Activated naive CD4-positive, alpha-beta T cell treated with anti-CD3 and anti-CD28 coated beads, Interleukin-2, amount 50 U/mL, for 16 hours (primary cell): Measurements from ENCODE around the gene SLC22A12.

ENCODE experiments used
- DNase-seq: peaks from one replicate; pipeline ENCODE4 v3.0.0-alpha.2; 2020

SLC22A12 gene

DNA sequence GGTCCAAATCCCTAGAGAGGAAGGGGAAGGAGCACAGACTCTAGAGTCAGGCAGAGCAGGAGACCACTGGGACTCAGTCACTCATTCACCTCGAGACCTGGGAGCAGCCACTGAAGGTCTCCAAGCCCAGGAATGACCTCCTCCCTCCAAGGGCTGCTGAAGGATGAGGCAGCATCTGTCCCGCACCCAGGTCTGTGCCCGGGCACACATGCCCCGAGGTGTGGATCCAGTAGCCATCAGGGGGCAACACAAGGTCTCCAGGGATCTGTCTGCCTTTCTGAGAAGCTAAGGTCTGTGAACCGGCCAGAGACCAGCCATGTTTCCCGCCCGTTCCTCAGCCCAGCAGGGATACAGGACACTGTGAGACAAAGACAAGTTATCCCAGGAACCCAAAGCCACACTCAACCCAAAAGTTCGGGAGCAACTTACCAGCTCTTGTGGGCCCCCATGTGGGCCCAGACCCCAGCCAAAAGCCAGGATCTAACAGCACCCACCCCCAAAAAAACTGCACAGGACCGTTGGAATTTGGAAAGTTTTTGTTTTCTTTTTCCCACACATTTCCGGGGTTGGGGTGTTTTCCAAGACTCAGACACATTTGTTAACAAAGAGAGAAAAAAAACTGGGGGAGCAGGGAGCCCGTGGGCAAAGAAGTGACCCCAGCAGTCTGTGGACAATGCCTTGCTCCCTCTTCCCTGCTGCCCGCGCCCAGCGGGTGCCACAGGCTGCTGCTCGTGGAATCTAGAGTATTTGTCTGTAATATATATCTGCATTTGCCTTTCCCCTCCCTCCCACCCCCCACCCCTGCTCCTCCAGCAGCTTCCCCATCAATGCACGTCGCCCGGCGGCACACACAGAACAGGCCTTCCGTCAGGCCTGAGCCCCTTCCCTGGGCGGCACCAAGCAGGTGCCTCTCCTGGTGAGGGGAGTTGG lies 14.9 kb downstream of the SLC22A12 start:
- DNase-seq = no peak

DNA sequence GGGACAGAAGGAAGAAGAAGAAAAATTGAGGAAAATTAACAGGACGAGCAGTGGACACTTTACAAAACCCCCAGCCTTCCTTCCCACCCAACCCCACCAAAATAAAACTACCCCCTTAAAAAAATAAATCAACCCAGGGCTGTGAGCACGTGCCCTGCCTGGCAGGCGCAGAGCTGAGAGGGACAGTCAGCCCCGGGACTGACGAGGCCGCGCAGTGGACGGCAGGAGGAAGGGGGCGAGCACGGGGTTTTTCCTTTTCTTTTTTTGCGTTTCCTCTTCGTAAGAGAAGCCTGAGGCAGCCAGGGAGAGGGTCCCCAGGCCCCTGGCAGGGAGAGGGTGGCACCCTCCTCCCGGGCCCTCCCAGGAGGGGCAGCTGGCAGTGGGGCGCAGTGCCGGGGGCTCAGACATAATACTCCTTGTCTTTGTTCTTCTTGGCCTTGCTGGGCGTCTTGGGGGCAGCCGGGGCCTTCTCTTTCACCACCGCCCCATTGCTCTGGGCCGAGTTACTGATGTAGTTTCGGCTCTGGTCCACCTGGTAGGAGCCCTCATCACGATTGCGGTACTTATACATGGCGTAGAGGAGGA lies 15.9 kb downstream of the SLC22A12 start:
- no peak for DNase-seq

DNA sequence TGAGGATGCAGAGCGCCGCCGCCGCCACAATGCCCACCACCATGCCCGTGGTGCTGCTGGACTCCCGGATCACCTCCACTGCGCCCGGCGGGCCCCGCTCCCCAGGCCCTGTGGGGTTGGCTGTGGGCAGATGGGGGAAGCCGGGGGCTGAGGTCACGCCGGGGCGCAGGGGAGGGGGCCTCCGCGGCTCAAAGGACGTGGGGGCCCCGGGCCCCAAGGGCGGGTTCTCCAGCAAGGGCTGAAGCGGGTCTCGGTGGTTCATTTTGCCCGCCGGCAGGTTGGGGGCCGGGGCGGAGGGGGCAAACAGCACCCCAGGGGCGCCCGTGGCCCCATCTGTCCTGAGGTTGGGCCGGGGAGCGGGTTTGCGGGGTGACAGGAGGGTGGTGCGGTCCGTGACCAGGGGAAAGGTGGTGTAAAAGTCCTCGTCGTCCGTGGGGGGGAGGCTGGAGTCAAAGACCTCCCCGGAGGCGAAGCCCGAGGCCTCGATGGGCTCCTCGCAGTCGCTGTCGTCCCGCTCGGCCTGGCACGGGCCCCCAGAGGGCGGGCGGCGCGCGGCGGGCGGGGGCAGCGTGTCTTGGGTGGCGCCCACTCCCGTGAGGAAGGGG lies 16.5 kb downstream of the SLC22A12 start:
- no peak for DNase-seq

DNA sequence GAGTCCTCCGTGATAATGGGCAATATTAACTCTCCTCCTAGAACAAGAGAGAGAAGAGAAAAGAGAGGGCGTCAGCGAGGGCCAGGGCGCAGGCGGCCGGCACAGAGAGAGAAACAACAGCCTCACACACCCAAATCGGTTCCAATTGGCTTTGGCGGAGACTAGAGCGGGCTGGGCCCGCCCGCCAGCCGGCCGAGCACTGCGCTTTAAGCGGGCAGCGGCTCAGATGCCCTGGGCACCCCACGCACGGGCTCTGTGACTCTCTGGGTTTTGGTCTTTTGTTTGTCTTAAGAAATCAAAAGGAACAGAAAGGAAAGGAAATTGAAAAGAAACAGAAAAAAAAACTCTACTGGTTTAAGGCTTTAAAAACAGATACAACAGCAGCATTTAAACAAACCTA lies 17.0 kb downstream of the SLC22A12 start:
- no peak for DNase-seq

DNA sequence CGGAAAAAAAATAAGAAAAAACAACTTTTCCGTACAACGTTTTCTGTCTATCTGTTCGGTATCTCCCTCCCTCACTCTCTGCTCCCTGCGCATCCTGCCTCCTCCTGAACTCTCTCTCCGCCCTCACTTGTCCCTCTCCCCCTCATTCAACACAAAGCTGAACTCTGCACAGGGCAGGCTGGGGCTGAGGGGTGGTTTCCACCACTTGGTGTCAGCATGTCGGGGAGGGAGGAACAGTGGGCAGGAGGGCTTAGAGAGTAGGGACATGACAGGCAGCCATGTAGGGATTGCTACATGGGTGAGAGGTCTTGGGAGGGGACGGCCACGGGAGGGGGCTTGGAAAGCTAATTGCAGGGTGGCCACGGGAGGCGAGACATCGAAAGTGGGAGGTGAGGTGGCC lies 17.6 kb downstream of the SLC22A12 start:
- no peak for DNase-seq

DNA sequence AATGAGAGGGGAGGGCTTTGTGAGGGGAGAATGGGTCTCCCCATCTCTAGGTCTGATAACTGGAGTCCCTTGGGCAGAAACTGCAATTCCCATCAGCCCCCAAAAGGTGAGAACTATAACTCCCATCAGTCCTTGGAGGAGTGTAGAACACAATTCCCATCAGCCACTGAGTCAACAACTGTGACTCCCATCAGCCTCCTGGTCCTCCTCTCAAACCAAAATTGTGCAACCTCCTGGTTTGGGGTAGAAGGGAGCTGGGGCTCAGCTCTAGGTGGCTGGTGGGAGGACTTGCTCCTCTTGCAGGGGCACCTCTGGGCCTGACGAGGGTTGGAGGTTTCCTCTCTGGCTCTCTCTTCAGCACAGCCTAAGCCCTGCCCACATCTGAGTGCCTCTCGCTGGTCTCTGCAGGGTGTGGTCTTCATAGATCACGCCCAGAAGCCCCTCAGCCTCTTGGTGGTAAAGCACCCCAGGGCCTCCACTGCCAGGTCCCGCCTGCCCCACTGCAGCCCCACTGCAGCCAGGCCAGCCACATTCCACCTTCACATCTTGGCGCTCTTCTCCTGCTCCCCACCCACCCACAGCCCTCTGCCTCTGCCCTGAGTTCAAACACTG lies 18.5 kb downstream of the SLC22A12 start:
- DNase-seq = no peak

DNA sequence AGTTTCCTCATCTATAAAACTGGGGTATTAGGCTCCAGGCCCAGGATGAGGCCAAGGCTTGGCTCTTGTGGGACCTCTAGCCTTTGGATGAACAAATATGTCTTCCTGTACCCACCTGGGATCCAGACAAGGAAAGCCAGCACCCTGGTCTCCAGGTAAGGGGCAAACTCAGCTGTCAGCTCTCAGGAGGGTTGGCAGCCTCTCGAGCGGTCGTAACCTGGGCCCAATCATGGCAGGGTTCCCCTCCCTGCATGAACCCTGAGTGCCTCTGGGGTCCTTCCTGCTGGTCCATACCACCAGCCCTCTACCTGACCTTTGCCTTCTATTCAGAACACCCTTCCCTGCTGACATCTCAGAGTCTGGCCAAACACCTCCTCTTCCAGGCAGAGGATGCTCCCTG lies 19.6 kb downstream of the SLC22A12 start:
- no peak for DNase-seq

DNA sequence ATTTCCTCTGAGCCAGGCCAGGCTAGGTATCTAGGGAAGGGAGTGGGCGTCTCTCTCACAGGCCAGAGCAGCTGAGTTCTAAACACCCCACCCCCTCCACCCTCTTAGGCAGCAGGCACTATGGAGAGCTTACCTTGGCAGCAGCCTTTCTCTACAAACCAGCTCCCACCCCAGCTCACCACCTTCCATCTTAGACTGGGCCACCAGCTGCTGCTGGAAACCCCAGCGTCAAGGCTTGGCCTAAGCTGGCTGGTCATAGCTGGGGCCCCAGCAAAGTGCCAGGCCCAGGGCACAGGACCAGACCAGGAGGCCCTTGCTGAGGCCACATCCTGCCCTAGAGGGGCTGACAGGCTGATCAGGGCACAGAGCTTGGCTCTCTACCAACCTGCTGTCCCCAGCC lies 20.2 kb downstream of the SLC22A12 start:
- no peak for DNase-seq

DNA sequence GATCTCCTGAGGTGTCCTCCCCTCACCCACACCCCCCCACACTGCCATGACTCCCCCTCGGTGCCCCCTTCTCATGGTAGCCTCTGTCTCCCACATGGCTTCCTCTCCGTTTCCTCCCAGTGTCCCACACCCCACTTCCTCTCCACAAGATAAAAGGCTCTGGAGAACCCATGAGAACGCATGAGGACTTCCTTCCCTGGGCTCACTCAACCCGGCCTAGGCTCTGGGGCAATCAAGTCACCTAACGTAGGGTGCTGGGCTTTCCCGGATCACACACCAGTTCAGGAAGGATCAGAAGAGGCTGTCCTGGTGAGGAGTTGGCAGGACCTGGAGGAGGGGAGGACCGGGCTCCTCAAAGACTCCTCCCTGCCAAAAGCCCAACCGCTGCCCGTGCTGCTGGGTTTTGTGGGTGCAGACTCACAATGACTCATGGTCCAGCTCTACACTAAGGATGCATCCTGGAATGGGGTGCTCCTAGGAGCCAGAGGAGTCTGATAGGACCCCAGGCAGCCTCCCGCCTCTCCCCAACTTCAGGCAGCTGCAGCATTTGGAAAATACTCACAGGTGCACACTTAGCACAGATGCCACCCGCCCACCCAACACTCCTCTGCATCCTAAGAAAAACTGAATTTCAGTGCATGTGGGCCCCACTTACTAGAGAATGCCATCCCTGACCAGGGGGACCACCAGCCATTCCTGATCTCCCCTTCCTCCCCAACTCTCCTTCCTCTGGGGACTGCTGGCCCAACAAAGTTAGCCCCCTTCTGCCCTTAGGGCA lies 21.0 kb downstream of the SLC22A12 start:
- no peak for DNase-seq

DNA sequence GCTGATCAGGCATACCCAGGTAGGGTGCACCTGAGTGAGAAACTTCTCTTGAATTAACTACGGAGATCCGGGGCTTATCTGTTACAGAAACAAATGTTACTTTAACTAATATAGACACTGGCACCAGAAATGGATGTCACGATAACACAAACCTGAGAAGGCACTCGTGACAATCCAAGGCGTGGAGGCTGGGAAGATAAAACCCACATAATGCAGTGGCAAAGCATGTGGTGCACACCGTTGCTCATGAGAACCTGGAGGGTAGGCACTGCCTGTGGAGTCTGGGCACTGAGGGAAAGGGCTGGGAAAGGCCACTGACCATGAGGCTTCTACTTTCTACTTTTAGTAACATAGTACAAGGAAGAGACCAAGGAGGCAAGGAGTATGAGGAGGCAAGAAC lies 22.6 kb downstream of the SLC22A12 start:
- no peak for DNase-seq

DNA sequence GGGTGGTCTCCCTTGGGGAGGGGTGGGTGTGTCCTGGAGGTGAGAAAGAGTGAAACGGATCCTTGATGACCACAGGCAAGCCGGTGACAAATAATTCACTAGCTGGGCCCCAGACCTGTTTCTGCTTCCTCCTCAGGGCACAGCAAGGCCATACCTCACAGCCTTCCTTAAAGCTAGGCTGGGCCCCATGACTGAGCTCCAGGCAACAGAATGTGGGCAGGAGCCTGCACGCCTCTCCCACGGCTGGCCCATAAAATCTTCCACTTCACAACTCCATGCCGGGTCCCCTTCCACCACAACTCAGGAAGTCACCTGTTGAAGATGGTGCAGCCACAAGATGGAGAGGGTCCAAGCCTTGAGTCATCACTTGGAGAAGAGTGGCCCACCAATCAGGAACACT lies 23.9 kb downstream of the SLC22A12 start:
- DNase-seq = no peak

DNA sequence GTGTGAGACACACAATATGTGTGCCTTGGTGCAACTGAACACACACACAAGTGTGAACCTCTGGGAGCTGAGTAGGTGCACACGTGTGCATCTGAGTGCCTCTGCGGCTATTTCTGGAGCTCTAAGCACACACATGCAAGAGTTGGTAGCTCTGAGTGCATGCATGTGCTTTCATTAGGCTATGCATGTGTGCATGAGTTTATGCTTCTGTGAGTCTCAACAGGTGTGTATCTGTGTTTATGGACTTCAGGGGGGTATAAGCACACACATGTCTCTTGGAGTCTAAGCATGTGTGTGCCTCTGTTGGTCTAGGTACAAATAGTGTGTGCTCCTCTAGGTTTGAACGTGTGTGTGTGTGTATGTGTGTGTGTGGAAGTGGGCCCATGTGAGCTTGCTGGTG lies 25.8 kb downstream of the SLC22A12 start:
- no peak for DNase-seq

DNA sequence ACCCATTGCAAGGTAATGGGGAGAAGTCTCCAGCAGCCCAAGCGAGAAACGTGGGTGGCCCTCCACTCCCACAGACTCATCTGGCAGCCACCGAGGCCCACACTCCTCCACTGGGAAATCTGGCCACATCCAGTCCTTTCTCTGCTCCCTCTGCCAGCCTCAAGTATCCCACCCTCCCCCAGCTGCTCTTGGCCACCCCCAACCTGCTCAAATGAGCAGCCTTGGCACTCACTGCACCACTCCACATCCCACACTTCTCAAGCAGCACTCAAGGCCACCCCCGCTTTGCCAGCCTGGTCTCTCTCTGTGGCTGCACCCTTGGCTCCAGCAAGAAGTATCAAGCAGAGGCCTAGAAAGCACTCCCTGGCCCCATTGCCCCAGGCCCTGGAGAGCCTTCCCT lies 28.2 kb downstream of the SLC22A12 start:
- no peak for DNase-seq

DNA sequence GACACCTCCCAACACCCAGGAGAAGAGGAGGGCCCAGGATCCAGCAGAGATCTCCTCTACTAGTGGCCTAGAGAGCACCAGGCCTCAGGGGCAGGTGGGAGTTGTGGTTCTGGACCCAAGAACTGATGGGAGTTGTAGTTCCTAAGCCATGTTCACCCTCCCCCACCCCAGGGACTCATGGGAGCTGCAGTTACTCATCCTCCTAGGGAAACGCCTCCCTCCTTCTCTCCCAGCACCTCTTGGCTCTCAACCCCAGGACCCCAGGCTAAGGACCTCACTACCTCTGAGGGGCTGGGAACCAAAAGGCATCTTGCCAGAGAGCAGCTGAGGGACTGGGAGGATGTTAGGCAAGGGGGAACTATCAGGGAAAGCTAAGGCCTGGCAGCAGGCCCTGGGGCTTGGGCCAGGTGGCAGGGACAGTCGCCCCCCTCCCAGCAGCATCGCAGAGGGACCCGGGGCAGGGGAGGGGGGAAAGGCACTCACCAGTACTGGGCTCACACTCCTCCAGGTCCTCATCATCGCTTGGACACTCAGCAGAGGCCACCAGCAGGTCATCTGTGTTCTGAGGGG lies 28.9 kb downstream of the SLC22A12 start:
- DNase-seq = no peak

DNA sequence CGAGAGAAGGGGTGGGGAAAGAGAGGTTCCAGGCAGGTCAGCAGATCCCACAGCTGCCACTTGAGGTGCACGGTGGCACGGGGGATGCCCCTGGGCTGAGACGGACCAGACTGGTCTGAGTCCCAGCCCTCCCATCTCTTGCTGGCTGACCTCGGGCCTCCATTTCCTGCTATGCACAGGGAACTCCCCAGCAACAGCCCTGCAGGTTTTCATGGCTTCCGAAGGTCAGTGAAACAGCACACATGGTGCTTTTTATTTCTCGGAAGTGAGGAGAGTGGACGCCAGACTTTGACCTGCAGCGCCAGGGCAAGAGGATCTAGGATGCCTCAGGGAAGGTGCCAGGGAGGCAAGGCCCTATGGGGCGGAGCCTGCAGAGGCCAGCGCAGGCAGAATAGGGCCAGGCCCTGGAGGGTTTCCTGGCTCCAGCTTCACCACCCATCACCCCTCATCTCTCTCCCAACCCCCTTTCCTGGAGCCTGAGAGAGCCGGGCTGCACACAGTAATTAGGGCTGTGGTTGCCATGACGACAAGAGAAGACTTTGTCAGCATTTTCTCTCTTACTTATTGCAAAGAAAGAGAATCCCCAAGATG lies 29.5 kb downstream of the SLC22A12 start:
- no peak for DNase-seq

DNA sequence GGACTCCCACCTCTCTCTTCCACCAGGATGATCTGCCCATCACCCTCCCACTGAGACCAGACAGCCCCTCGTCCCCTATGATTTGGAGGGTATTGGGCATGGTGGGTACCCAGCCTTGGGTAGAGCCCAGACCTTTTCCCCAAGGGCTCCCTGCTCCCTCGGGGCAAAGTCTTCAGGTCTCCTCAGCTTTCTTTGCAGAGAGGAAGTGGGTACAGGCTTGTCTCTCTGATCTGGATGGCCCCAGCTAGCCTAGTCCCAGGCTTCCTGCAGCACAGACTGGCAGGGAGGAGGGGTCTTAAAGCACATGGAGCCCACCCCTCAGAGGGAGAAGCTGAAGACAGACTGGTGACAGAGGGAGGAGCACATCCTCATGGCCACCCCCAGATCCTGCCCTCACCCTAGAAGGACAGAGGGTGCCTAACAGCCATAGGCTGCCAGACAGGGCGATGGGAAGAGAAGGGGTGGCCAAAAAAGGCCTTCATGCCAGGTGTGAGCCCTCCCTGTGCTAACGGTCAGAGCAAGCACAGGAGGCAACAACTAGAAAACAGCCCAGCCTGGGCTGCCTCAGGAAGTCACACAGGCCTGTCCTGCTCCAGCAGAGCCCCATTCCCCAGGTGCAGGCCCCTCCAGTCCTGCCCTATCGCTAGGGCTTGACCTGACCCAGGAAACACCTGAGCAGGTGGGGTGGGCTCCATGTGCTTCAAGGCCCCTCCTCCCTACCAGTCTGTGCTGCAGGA lies 30.4 kb downstream of the SLC22A12 start:
- no peak for DNase-seq

DNA sequence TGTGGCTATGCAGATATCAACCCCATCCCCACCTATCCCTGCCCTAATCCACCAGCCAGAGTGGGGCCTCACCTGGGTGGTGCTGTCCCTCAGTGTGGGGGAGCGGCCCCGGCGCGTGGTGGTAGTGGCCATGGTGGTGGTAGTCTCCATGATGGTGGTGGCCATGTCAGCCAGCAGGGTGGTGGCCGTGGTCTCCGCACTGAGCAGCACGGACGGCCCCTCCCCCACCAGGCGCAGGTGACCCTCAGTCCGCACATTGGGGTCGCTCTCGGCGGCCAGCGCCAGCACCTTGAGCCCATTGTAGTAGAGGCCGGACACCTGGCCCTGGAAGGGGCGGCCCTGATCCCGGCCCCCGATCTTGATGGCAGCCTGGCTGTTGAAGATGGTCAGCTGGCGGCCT lies 31.7 kb downstream of the SLC22A12 start:
- DNase-seq = no peak

DNA sequence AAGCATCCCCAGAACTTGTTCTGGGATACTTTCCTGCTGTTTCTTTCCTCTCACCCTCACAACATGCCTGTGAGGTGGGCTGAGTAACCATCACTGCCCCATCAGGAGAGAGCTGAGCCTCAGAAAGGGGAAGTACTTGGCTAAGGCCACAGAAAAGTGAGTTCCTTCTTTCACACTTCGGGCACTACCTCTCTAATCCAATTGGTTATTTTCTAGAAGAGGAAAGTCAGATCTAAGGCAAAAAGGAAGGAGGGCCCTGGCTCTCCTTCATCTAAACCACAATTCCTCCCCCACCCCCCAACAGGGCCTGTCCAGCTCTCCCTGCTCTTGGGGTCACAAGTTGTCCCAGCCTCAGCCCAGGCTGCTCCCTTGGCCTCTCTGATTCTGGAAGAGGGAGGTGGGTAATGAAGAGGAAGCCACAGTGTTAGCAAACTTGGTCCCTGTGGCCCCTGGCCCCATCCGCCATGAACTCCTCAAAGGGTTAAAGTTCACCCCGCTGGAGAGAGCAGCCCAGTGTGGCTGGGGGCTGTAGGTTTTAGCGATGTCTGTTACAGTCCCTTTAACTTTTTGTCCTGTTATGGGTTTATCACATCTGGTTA lies 34.0 kb downstream of the SLC22A12 start:
- DNase-seq = no peak

DNA sequence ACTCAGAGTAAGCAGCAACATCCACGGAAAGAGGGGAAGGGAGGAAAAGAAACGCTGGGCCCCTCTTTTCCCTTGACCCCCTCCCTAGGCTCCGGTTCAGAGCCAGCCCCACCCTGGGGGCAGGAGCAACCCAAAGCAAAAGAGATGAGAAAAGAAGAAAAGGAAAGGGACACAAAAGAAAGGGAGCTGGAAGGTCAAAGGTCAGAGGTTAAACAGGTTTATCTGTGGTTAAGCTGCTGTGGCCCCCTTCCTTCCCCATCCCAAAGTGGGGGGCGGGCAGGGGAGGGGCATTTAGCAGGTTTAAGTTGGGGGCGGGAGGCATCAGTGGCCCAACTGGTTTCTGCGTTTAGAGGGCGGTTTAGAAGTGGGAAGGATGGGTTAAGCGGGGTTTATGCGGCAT lies 35.6 kb downstream of the SLC22A12 start:
- DNase-seq = no peak

DNA sequence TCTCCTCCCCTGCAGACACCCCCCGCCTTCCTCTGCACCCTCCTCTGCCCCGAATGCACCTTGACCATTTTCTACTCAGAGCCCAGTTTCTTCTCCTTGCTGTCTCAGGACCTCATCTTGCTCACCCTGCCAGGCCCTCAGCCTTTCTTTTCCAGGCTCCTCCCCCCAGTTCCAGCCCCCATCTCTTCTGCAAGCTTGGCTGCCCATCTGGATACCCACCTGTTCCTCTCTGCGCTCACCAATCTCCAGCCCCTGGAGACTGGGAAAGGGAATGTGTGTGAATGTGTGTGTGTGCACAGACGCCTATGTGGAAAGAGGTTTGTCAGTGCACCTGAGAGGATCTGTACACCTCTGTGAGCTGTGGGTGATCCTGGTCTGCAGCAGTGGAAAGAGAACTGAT lies 36.4 kb downstream of the SLC22A12 start:
- DNase-seq = no peak

DNA sequence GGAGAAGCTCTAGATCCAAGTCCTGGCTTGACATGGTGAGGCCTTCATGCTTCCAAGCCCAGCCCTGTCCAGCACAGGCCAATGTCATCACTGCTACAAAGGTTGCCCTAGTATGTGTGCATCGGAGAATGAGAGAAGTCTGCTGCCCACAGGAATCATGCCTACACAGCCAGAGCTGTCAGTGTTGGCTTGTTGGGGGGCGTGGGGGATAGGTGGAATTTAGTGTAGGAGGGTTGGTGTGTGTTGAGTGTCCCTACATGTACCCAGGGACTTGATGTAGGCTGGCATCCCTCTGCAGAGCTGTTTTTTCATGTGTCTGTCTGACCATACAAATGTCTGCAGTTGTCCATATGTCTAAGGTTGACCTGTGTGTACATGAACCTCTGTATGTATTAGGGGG lies 37.6 kb downstream of the SLC22A12 start:
- no peak for DNase-seq
